NCI-H510A treated with DMSO at 0.1 percent for 48 hours (cell line): Measurements from ENCODE around the gene TAS2R42.

Experiments used
- DNase-seq: peaks from one replicate; lab custom pipeline; 2025; lab: John Stamatoyannopoulos, UW

TAS2R42 gene, protein sequence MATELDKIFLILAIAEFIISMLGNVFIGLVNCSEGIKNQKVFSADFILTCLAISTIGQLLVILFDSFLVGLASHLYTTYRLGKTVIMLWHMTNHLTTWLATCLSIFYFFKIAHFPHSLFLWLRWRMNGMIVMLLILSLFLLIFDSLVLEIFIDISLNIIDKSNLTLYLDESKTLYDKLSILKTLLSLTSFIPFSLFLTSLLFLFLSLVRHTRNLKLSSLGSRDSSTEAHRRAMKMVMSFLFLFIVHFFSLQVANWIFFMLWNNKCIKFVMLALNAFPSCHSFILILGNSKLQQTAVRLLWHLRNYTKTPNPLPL

GRCh38 chr12:11186837-11187236 is at the start of gene TAS2R42:
TAS2R42 (minus strand) TSS chr12:11186937; CDS start chr12:11186937, 0 bp downstream.
- DNase-seq: no peak

- DNase-seq: no peak
These were observed 46.8 kb upstream of the TAS2R42 start for GRCh38 chr12:11233532-11233931.

- DNase-seq: peak; percentile 69
These were observed 41.7 kb upstream of the TAS2R42 start for GRCh38 chr12:11228296-11228879.

- no peak for DNase-seq
These were observed 40.6 kb upstream of the TAS2R42 start for GRCh38 chr12:11227373-11227772.

DNA sequence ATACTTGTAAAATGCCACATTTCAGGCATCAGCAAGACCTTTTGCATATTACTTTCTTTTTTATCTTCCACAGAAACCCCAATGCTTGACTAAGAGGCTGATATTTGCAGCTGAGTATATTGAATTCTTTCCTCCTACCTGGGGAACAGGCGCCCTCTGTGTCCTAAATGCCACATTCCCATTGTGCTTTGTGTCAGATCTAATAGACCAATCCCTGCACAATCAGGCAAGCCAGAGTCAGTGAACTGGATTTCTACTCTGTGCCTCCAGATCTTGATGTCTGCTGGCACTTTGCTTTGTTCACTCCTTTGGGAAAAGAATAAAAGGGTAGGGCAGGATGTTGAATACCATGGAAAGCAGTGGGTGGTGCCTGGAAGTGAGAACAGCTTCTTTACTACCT is 22.4 kb upstream of the TAS2R42 start:
- no peak for DNase-seq

DNA sequence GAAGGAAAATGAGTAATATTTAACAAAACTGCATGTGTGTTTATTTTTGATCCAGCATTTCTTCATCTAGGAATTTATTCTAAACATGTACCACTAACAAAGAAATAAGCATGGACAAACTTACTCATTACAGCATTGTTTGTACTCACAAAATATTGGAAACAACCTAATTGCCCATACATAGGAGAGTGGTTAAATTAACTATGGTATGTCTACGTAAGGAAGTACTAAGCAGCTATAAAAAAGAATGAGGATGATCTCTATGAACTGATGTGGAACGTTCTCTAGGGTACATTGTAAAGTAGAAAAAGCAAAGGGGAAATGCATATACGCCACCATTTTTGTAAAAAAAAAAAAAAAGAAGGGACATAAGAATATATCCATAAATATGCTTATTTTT is 17.4 kb upstream of the TAS2R42 start:
- DNase-seq: no peak

DNA sequence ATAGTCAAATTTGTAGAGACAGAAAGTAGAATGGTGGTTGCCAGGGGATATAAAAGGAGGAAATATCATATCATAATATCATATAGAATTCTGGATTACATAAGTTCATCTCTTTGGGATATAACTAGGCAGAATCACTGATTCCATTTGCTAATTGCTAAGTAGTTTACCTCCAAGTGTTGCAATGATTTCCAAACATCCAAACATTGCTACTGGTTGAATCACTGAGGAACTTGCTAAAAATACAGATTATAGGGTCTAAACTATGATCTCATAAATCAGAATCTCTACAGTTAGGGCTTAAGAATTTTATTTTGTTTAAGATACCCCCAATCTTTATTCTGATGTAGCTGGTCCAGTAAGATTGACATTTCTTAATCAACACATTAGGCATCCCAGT is 16.1 kb upstream of the TAS2R42 start:
- DNase-seq: no peak

DNA sequence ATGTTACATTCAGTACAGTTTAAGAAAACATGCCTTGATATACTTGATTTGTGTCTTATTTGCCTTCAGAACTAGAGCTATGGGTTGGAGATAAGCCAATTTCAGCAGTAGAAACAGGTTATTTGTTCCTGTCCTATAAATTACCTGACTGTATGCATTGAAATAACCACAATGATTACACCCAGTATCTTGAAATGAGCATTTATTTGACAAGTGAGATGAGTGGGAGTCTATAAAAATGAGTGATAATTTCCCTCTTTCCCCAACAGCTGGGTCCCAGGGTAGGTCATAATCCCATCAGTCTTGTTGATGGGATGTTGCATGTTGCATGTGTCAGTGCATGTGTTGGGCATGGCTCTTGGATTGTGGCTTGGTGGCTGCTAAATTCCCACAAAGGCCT is 3.7 kb downstream of the TAS2R42 start:
- DNase-seq: no peak

DNA sequence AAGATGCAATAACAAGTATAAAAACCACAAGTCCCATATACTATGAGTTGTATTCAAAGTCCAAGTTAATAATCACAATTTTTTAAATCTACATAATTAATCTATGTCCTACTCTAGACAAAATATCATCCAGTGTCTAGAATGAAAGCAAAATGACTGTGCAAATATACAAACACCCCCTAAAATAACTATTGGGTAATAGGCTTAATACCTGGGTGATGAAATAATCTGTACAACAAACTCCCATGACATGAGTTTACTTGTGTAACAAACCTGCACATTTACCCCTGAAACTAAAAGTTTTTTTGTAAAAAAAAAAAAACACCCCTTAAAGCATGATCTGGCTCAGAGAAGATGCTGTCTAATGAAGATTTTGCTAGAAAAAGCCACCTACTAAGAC is 4.2 kb downstream of the TAS2R42 start:
- no peak for DNase-seq

DNA sequence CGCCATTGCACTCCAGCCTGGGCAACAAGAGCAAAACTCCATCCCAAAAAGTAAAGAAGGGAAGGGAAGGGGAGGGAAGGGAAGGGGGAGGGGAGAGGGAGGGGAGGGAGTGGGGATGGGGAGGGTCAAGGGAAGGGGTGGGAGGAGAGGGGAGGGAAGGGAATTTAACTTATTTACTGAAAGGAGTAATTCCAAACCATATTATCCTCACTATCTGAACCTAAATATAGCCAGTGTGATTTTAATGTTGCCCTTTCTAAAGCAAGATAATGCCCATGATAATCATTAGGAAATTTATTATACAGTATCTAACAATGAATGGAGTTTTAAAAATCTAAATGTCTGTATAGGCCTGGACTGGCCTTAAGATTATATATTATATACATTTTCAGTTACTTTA is 8.5 kb downstream of the TAS2R42 start:
- DNase-seq: no peak

DNA sequence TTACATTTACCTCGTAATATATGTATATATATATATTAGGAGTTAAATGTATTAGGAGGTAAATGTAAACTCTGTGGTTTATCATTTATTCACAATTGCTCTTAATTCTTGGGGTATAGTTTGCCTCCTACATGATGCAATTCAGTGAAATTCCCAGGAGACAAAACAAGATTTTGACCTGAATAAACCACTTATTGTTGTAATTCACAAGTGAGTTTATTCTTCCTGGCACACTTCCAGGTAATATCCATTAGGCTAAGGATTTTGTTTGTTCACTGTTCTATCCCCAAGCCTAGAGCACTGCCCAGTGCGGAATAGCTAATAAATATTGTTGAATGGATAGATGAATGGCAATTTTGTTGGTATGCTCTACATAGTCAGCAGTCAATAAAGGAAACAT is 12.7 kb downstream of the TAS2R42 start:
- DNase-seq: peak; percentile 11

GRCh38 chr12:11171969-11172675 is 14.6 kb downstream of the TAS2R42 start:
- DNase-seq: peak; percentile 66

DNA sequence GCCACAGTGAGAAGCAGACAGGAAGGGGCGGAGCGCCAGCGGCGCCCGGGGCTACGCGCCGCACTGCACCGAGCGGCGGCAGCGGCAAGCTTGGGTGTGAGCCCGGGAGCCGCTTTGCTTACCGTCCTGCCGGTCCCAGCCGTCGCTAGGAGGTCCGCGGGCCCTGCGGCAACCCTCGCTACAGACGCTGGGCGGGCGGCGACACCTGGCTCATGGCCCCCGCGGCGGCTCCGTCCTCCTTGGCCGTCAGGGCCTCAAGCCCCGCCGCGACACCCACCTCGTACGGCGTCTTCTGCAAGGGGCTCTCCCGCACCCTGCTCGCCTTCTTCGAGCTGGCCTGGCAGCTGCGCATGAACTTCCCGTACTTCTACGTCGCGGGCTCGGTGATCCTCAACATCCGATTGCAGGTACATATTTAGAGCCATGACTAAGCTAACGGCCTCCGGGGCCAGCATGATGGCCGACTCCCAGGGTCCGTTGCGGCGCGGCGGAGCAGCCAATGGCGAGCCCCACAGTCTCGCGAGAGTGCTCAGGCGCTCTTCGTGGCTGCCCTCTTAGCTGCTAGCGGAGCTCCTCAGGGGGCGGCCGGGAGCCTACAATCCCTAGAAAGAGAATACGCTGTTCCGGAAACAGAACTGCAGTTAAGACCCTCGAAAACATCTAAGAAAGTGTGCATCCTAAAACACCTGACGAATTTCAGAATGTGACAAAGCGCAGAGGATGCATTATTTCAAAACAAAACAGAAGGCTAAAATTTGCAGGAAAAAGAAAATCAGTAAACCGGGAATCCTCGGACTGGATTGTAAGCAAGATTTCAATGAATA is 15.4 kb downstream of the TAS2R42 start, which contains the start of gene SMIM10L1:
Gene SMIM10L1, plus strand, starts transcription at position 50 of the 824 bp plus-strand sequence. Its CDS starts 163 bp downstream, at position 213.
- DNase-seq: peak; percentile 87

GRCh38 chr12:11170810-11171144 is 16.0 kb downstream of the TAS2R42 start:
- DNase-seq: no peak

- no peak for DNase-seq
These were observed 20.4 kb downstream of the TAS2R42 start for GRCh38 chr12:11166300-11166699.

GRCh38 chr12:11164384-11164783 is 22.4 kb downstream of the TAS2R42 start:
- no peak for DNase-seq

DNA sequence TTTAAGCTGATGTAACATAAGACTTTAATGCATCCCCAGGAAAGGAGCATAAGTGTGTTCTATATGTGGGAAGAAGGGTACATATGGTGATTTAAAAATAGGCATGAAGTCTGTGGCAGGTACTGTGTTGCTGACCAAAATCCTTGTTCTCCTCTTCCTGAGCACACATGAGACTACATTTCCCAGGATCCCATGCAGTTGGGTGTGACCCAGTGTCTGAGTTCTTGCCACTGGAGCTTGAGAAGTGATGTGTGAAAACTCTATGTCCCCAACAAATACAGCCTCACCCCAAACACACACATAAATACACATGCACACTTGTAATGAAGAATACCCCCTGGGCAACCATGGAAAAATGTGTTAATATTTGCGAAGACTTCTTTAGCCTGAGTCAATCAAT is 24.2 kb downstream of the TAS2R42 start:
- no peak for DNase-seq

GRCh38 chr12:11158885-11159444 is 27.8 kb downstream of the TAS2R42 start:
- DNase-seq: no peak

- no peak for DNase-seq
These were observed 32.3 kb downstream of the TAS2R42 start for GRCh38 chr12:11154400-11154925.

GRCh38 chr12:11152725-11153124 is 34.0 kb downstream of the TAS2R42 start:
- no peak for DNase-seq

- DNase-seq: no peak
These were observed 35.9 kb downstream of the TAS2R42 start for GRCh38 chr12:11150832-11151231.

- no peak for DNase-seq
These were observed 39.3 kb downstream of the TAS2R42 start for GRCh38 chr12:11147420-11147819.
